ENCODE measurements around the gene MORC1.

MORC1 gene

DNA sequence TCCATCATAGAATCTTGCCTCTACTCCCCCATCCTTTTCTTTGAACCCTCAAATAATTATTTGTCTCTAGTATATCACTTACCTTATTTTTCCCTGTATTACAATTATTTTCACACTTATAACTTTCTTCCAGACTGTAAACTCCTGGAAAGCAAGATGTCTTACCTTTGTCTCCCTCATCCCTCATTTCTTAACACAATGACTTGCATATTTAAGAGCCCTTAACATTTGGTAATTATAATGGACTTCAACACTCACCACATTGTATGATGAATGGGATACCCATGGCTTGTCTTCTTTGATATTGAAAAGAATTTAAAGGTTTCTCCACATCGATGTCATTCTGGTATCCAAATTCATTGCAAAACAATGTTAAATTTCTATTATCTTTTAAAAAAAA lies 82.9 kb downstream of the MORC1 start:
- FAIRE-seq (no peak), DNase-seq (ENCODE audit: low spot score) (no peak)

DNA sequence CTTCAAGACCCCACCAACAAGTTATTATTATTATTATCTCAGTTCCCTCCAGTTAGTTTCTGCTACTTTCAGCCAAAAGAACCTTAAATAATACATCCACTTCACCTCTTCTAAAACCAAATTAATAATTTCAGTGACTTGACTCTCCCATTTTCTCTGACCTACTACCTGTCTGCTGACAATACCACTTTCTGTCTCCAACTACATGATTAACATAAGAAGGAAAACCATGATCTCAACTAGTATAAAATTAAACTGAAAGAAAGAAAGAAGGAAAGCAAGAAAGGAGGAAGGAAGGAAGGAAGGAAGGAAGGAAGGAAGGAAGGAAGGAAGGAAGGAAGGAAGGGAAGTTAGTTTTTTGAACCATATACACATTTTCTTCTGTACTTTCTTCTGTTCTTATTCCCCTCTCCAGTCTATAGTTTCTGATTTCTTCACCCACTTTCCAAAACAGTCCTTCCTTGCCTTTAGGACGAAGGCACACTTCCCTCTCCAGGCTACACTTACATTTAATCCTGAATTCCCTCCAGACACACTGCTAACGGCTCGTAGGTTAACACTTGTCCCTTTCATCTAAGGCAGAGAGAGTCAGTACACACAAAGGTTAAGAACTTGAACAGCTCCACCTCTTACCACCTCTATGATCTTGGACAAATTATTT lies 84.8 kb downstream of the MORC1 start:
- no peak for DNase-seq (ENCODE audit: low spot score)
- no peak for FAIRE-seq

DNA sequence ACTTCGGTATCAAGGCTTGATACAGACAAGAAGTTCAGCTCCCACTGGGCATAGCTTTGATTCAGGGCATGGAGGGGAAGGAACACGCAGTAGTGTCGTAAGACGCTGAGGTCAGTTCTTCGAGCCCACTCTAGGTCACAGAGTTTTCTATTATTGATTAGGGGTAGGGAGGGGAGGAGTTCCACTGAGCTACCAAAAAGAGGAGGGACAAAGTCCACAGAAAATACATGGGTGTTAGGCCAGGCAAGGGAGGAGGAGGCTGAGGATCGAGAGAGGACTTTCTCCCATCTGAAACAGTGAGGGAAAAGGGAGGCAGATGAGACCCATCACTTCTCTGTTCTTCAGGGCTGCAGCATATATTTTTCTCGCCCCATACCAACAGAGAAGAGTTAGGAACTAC lies 89.2 kb downstream of the MORC1 start:
- FAIRE-seq (no peak), DNase-seq (ENCODE audit: low spot score) (no peak)

DNA sequence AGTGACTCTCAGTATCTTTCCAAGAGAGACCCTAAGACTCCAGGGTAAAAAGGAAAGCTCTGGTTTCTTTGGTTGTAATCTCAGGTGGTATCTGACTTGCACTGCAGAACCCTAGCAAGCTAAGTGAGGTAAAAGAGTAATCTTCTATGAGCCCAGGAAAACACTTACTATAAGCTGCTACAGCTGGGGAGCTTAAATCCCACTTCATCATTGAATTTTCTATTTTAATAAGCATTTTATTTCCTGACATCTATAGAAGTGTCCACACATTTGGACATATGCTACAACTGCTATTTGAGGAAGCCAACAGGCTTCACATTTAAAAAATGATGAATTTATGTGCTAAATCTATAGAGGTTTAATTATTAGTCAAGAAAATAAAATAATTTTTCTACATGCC lies 91.1 kb downstream of the MORC1 start:
- no peak for FAIRE-seq
- no peak for DNase-seq (ENCODE audit: low spot score)

DNA sequence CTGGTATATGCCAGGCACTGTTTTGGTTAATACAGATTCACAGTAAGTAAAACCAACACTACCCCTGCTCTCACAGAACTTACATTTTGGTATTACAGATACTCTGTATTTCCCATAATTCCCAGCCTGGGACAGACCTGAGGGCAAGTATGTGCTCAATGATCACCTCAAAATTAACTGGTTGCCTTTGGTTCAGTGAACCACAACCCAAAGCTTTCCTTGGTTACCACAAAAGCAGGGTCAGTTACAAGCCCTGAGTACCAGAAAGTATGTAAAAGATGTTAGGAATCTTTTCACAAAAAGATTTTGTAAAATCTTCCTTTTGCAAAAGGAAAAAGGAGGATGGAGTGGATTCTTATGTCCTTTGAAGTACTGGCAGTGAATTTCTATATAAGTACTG lies 92.0 kb downstream of the MORC1 start:
- no peak for DNase-seq (ENCODE audit: low spot score)
- FAIRE-seq, result no peak

DNA sequence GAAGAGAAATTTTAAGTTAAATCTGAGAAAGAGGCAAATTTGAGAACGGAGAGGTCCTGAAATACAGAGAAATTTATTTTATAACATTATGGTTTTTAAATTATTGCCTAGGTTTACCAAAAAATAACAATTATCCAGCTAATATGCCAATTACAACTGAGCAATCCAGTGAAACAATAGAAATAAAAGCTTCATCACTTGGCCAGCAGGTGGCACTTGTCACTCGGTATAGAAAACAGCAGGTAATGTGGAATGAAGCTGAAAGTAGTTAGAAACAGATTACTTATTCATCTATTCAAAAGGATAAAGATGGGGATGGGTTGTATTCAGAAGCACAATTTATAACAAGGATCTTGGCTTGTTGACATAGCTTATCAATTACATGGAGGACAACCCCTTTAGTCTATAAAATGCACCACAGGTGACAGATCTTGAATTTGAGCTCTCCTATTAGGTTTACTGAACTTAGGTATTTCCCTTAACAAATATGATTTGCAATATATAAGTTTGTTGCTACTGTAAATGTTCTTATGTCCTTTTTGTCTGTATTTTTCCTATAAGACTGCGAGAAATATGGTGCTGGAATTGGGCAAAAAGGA lies 94.2 kb downstream of the MORC1 start:
- FAIRE-seq, result no peak

DNA sequence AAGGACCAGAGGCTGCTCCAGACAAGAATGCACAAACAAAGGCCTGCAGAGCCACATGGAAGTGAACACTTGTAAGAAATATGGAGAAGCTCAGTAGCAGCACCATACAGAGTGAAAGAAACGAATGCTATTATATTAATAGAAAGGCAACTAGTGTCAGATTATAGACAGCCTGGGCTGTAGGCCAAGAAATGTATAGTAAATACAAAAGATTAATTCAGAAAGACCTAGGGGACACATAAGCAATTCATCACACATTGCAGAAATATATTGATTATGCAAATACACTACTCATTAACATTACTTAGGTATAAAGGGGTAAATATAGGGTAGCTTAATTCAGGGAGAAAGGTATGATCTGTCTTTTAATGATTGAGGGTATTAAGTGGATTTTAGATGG lies 94.8 kb downstream of the MORC1 start:
- no peak for DNase-seq (ENCODE audit: low spot score)
- no peak for FAIRE-seq

More for the DNA sequence above, 94.2 kb downstream of the MORC1 start:
- peak; percentile 38 for DNase-seq (ENCODE audit: low spot score)

DNA sequence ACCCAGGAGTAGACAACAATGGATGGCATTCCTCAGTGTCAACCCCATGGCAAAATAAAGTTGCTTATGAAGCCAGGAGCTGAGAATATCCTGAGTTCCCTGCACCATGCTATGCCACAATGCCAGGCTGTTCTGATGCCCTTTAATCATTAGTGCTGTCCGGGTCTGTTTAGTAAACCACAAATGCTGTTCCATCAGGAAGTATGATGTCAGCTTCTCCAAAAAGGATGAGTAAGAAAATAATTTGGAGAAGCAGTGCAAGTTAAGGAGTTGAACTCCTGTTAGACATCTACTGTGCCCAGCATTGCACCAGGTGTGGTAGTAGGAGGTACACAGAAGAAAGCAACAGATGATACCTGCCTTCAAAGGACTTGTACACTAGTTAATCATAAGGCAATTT lies 96.4 kb downstream of the MORC1 start:
- DNase-seq (ENCODE audit: low spot score), result no peak

DNA sequence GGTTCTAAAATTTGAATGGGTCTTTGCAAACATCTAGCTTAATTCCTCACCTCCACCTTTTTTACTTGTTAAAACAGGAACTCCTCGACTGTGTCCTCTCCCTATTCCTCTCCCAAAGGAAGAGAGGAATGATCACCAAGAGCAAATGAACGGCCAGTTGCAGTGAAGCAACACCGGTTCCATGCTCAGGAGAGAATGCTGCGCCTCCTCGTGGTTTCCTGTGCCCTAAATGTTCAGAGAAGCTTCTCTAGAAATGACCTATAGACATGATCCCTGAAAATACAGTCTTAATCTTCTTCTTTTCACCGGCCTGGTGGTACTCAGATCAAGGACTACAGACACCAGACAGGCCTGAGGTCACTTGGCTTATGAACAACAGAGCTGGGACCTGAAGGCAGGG lies 99.1 kb downstream of the MORC1 start:
- DNase-seq (ENCODE audit: low spot score) (peak; percentile 12), FAIRE-seq (no peak)

More for the DNA sequence above, 96.4 kb downstream of the MORC1 start:
- peak; percentile 55 for FAIRE-seq

DNA sequence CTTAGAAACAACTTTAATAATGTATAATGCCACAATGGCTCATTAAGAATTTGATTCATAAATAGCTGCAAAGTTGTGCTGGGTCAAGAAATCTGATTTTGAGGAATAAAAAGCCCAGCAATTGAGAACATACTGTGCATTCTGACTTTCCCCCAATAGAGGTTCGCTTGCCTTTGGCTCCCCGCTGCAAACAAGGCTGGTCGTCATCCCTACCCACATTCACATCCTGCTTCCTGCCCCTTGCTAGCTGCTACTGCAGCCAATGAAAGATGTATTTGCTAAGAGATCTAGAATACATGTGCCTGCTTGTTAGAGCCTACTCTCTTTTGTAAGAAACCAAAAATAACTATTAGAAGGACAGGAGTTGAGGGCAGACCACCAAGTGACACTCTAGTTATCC lies 112.5 kb downstream of the MORC1 start:
- DNase-seq (ENCODE audit: low spot score) (no peak), FAIRE-seq (no peak)

DNA sequence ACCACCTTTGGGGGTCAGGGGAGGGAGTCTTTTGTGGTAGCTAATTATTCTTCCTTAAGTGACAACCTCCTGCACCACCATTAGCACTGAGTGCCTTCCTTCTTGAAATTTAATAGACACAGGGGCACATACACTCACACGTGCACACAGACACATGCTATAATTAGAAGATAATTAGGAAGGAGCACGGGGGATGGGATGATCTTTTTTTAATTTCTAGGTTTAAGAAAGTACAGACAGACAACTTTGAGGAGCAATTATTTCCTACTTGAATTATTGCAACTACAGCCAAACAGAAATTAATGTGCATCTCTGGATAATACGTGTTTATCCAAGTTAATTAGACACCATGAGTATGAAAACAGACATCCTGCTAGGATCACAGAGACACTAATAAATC lies 119.5 kb downstream of the MORC1 start:
- no peak for DNase-seq (ENCODE audit: low spot score)
- FAIRE-seq, result no peak

DNA sequence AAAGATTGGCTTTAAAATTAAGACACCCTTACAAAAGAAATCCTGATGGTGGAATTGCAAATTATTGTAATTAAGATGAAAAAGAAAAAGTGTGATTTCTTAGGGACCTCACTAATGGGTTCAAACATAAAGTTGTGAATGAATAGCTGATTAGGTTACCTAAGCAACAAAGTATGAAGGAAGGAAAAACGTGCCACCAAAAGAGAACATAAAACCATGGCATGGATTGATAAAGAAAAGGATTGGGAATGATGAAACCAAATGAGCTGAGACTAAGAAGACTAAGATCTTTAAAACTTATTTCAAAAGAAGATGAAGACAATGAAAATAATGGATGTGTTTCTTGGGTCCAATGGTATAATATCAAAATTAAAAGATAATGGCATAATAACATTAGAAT lies 132.1 kb downstream of the MORC1 start:
- FAIRE-seq, result no peak

DNA sequence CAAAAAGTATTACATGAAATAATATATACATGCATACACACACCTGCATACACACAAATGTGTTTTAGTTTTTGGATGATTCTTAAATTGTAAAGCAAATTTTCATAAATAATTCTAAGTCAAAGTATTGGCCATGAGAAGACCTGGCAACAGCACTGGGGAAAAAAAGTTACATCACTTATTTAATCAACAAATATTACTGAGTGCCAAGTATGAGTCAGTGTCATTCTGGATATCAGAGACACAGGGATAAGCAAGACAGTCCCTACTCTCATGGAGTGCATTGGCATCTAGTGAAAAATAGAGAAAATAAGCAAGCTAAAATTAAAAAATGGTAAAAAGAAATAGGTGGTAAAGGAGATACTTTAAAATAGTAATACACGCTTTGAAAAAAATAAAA lies 134.9 kb downstream of the MORC1 start:
- FAIRE-seq (no peak), DNase-seq (ENCODE audit: low spot score) (no peak)

More for the DNA sequence above, 132.1 kb downstream of the MORC1 start:
- no peak for DNase-seq (ENCODE audit: low spot score)

DNA sequence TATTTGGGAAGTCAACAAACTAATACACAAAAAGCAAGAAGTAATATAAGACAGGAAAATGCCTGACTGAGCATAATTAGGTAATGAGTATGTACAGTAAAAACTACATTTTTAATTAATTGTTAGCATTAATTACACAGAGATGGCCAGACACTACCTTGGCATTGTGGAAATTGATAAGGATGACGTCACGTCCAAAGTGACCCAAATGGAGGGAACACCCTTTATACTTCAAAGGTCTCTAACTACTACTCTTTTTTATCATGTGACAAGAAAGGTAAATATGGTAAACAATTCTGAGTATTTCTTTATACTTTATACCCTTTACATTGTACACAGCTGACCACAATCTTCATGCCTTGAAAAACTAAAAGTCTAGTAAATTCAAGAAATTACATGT lies 141.9 kb downstream of the MORC1 start:
- FAIRE-seq (no peak), DNase-seq (ENCODE audit: low spot score) (no peak)

DNA sequence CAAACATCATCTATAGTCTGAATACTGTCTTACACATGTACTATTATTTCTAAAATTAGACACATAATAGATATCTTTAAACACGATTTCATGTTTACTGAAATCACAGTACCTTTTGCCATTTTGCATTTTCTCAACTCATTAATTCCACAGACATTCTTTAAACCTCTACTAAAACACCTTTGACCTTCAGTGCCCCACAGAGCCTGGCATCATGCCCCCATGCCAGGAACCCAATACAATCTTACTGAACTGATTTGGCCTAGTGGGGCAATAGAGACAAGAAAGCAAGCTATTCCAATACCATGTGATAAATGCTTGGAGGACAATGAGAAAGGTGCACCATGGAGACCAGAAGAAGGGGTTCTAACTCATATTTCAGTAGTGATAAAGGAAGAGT lies 144.9 kb downstream of the MORC1 start:
- DNase-seq (ENCODE audit: low spot score) (no peak), FAIRE-seq (no peak)

DNA sequence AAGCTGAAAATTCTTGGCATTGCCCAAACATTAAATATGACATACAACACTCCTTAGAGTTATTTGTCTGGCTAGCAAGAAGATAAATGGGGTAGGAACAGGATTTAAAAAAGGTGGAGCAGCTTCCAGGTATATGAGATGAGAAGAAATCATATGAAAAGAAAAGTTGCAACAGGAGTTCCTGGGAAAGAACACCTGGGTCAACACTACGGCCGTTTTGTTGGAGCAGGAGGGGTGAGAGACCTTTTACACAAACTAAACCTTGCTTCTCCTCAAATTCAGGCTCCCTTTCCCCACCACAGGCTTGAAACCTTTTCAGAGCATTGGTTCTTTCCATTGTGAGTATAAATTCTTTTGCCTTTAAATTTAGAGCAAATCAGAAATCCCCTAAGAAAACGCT lies 145.5 kb downstream of the MORC1 start:
- FAIRE-seq (no peak), DNase-seq (ENCODE audit: low spot score) (no peak)

DNA sequence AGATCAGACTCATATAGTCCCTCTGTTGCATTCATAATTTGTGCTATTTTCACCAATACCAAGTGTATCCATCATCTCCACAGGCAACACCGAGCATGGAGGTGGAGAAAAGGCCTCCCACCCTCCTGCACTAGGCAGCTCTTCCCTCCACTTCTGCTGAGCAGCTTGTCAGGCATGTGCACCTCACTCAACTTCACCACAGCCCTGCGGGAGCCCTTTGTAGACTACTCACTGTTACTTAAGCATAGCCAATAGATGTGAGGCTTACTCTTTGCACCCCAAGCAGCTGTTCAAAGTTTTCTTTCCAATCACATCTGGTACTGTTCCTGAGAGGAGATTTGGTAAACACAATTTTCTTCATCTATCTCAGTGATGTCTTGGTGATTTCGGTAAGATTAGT lies 147.4 kb downstream of the MORC1 start:
- DNase-seq (ENCODE audit: low spot score) (no peak), FAIRE-seq (no peak)

DNA sequence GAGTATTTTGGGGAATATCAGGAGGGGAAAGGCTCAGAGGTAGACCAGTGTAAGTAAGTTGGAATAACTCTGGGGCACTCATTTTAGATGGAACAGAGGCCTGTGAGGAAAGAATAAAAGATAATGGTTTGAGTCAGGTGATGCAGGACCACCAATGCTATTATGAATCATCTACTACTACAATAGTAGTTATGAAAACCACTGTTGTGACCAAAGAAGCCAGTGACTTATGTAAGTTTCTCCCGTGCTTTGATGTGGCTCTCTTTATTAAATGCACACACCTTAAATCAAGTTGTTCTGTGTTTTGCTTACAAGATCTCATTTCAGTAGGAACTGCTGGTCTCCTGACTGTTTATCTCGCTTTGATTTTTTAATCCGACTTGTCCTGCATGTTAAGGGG lies 151.2 kb downstream of the MORC1 start:
- FAIRE-seq, result no peak
- DNase-seq (ENCODE audit: low spot score), result no peak

DNA sequence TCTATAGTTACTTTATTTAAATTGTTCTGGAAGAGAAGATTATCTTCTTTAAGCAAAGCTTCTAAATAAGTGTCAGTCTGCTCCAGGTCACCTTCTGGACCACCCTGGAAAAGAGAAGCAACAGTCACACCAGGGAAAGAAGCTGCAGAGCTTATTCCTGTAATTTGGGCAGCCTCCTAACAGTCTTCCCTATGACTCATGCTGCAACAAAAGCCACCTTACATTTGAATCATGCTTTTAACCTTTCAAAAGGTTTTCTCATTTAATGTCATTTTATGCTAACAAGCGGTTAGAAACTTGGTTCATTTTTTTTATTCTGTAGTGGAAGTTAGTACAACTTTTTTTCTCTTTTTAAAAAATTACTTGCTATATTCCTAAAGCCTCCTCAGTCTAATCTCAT lies 158.9 kb downstream of the MORC1 start:
- no peak for FAIRE-seq
- DNase-seq (ENCODE audit: low spot score), result peak; percentile 29

DNA sequence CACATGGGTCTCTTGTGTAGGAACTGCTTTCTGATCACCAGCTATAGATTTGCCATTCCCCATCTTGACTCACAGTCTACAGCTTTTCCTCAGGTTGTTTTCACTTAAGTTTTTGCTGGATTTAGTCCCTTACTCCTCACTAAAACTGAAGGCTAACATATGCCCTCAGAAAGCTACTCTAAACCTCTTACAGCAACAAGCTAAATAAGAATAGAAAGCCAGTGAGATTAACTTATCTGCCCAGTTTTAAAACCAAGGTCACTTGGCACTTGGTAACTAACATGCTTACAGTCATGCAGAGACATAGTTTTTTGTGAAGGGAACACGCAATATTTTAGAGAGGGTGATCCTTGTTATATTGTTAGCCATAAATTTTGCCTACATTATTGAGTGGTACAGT lies 164.2 kb downstream of the MORC1 start, which contains the start of gene GUCA1C:
TSS of gene GUCA1C (minus strand) at position 180 of the 400 bp plus-strand sequence. CDS start at position 63, 117 bp downstream.
- FAIRE-seq, result no peak
- DNase-seq (ENCODE audit: low spot score), result no peak

DNA sequence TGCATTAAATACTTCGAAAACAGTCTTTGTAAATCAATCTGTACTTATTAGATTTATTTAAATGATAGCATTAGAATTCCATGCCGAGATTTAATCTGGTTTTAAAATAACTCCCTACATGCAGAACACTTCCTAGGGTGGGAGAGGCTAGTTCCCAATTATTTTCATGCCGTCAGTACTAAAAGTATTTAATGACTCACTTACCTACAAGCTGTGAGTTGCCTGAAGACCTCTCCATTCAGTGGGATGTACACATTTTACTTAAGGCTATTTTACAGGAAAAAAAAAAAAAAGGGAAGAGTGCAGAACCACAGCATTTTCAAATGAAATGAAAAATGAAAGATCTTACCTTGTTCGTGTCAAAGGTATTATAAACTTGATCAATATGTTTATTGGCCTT lies 164.7 kb downstream of the MORC1 start:
- DNase-seq (ENCODE audit: low spot score) (no peak), FAIRE-seq (no peak)

DNA sequence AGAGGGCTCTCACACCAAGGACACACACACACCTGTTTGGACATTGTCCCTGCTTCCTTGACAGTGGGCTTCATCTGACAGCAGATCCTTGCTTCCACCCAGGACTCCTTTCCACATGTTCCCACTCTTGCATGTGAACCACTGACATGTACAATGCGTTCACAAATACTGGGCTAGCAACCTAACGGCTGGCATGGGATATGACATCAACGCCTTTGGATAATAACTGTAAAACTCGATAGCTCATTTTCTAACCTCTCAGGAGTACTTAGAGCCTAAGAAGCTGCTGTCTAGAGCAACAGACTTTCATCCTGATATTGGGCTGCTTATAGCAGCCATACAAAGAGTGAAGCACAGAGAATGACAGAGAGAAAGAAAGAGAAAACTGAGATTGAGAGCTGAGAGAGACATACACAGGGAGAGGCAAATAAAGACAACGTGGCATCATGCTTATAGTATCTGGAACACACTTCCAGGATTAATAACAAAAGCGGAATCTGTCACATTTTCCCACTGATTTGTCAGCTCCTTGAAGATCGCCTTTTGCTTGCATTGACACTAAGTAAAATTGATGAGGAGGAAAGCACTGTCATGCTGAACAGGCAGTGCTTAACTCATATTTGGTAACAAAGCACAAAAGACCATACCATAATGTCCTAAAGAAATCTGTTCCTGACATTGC lies 166.0 kb downstream of the MORC1 start:
- DNase-seq (ENCODE audit: low spot score), result no peak
- FAIRE-seq, result no peak

DNA sequence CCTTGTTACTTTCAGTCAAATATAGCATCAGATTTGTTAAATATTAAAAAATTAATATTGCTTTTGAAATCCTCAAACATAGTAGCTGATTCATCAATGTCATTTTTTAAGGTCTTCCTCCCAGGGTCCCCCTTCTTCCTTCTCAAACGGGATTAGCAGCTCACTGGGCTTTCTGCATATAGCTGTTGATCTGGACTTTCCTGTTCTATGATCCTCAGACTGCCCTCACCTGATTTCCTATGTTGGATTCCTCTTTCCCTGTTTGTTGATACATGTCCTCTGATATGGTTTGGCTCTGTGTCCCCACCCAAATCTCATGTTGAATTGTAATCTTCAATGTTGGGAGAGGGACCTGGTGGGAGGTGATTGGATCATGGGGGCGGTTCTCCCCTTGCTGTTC lies 170.1 kb downstream of the MORC1 start:
- no peak for FAIRE-seq
- DNase-seq (ENCODE audit: low spot score), result no peak

Data from urothelium cell line (cell line).